GM21367 (cell line): ENCODE results near the gene CAPZA2.
"Not testable (repeated sequence)": the region's sequence is repeated elsewhere in the genome, so short reads cannot be mapped to it uniquely, and the experiment has no call there.

Experiments
- ATAC-seq: cut with Tn5 transposase; IDR thresholded peaks from one replicate; pipeline ENCODE4 v1.9.1; 2021; ENCODE audit not compliant: unreplicated experiment

The CAPZA2 gene

DNA sequence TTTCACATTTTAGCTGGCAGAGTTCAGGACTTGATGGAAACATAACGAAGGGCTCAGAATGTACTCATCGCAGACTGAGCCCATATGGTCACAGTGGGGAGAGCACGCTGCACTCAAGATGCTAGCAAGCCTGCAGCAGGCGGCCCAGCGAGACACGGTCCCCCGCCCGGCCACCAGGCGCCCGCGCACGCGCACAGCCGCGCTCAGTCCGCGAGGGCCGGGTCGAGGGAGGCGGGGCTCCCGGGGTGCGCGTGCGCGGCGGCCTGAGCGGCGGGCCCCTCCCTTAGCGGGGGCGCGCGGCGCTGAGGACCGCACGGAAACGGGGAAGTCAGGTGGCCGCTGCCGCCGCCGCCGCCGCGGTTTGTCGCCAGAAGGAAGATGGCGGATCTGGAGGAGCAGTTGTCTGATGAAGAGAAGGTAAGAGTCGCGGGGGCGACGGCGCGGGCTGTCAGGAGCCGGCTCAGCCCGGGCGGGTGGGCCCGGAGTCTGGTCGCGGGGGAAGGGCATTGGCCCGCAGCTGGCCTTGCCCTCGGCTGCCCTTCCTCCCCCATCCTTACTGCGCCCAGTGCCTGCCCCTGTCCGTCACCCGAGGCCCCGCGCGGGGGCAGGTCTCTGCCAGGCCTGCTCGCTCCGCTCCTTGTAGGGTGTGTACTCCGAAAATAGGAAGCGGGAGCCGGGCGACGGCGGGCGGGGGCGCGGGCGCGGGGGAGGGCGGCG is at the start of gene CAPZA2:
Gene CAPZA2 (plus strand): TSS at position 354 of the 717 bp plus-strand sequence. CDS start 25 bp downstream, at position 379.
- peak; percentile 88 for ATAC-seq

- ATAC-seq = no peak
Observed at GRCh38 chr7:116812860-116813259, 49.5 kb upstream of the CAPZA2 start.

DNA sequence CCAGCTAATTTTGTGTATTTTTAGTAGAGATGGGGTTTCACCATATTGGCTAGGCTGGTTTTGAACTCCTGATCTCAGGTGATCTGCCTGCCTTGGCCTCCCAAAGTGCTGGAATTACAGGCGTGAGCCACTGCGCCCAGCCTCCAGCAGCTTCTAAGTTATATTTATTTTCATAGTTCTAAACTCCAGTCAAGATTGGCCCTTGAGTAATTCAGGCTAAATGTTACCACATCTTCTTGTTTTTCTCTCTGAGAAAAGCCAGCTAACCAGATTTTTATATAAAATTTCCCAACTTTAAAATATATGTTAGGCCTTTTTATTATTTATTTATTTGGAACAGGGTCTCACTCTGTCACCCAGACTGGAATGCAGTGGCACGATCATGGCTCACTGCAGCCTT is 49.0 kb upstream of the CAPZA2 start:
- not testable (repeated sequence) for ATAC-seq

GRCh38 chr7:116815041-116815440 is 47.3 kb upstream of the CAPZA2 start:
- no peak for ATAC-seq

DNA sequence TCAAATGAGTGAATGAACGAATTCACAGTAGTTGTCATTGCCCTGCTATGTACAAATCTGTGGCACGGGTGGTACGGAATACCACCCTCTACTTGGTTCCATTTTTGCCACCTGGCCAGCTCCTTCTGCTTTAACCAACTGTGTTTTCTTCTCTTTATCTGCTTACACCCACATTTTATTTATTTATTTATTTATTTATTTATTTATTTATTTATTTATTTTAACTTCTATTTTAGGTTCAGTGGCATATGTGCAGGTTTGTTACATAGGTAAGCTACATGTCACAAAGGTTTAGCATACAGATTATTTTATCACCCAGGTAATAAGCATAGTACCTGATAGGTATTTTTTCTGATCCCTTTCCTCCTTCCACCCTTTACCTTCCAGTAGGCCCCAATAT is 42.2 kb upstream of the CAPZA2 start:
- ATAC-seq = no peak

GRCh38 chr7:116821647-116822046 is 40.7 kb upstream of the CAPZA2 start:
- ATAC-seq = not testable (repeated sequence)

DNA sequence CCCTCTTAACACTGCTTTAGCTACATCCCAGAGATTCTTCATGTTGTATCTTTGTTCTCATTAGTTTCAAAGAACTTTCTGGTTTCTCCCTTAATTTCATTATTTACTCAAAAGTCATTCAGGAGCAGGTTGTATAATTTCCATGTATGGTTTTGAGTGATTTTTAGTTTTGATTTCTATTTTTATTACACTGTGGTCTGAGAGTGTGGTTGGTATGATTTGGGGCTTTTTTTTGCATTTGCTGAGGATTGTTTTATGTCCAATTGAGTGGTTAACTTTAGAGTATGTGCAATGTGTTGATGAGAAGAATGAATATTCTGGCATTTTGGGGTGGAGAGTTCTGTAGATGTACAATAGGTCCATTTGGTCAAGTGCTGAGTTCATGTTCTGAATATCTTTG is 37.9 kb upstream of the CAPZA2 start:
- ATAC-seq = no peak

DNA sequence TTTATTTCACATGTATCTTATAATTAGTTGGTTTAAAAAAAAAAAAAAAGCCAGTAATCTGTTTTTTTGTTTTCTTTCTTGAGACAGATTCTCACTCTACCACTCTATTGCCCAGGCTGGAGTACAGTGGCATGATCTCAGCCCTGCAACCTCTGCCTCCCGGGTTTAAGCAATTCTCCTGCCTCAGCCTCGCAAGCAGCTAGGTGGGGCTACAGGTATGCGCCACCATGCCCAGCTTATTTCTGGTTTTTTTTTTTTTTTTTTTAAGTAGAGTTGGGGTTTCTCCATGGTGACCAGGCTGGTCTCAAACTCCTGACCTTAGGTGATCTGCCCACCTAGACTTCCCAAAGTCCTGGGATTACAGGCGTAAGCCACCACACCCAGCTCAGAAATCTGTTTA is 34.1 kb upstream of the CAPZA2 start:
- ATAC-seq = no peak

GRCh38 chr7:116829041-116829440 is 33.3 kb upstream of the CAPZA2 start:
- no peak for ATAC-seq

- no peak for ATAC-seq
Observed at GRCh38 chr7:116829493-116829892, 32.9 kb upstream of the CAPZA2 start.

DNA sequence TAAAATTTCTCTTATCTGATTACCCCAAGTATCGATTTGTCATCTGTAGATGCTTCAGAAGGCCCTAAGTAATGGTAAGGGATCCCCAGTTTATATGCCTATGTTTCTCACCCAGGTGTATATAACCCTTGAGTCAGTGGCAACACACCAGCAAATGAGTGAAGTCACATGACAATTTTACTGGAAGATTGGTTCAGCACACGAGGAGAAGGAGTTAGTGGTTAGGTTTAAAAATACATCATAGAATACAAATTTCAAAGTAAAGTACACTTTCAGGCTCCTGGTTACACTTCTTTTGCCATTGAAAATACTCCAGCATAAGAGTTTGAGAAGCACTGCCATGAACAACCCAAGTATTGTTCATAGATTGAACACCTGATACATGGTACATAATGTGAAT is 29.7 kb upstream of the CAPZA2 start:
- no peak for ATAC-seq

DNA sequence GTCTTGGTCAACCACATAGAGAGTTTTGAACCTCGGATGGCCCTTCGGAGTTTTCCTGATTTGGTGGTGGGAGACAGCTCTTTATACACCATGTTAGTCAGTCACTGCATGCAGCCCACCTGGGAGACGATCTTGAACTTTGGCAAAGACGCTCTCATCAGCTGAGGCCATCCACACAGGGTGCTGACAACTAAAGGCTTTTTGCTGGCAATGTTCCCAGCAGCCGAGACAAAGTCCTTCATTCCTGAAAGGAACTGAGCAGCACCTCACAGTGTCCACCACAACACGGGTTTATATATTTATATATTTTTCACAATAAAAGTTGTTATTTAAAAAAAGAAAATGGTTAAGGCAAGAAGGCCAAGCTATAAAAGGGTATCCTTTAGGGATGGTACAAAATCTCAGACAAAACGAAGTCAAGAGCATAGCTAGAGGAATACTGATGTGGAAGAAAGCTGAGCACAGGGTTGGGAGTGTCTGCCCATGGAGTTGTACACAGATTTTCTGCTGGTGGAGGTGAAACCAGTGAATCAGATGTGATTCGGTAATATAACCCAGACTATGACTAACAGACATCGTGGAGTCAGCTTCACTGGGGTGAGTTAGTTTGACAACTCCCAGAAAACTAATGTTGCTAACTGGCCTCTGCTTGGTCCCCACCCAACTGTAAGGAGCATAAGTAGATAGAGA is 27.4 kb upstream of the CAPZA2 start:
- no peak for ATAC-seq

- no peak for ATAC-seq
Observed at GRCh38 chr7:116836048-116836447, 26.3 kb upstream of the CAPZA2 start.

GRCh38 chr7:116836911-116837310 is 25.5 kb upstream of the CAPZA2 start:
- ATAC-seq = no peak

DNA sequence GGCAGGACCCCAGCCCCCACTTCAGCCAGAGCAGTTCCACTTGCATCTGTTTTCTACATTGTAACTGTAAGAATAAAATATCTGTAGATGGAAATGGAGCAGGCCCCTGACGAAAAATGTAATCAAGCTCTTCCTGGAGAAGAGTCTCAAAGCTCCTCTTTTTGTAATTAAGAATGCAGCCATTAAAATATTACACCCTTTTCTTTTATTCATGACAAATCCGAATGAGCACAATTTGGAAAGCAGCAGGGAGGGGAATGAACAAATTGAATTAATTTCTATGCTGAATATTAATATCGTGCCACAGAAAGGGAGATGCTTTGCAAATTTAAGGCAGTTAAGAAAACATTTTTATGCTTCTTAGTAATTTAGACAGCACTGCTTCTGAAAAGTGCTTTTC is 24.8 kb upstream of the CAPZA2 start:
- no peak for ATAC-seq

DNA sequence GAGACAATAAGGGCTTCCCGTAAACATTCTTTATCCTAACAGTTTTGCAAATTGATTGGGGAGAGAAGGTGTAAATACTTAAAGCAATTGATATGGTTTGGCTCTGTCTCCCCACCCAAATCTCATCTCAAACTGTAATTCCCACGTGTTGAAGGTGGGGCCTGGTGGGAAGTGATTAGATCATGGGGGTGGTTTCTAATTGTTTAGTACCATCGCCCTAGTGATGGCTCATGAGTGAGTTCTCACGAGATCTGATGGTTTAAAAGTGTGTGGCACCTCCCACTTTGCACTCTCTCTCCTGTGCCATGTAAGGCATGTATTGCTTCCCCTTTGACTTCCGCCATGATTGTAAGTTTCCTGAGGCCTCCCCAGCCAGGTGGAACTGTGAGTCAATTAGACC is 22.1 kb upstream of the CAPZA2 start:
- ATAC-seq = no peak

- ATAC-seq = no peak
Observed at GRCh38 chr7:116842371-116842770, 20.0 kb upstream of the CAPZA2 start.

GRCh38 chr7:116843378-116843777 is 19.0 kb upstream of the CAPZA2 start:
- no peak for ATAC-seq

- ATAC-seq = no peak
Observed at GRCh38 chr7:116851175-116851574, 11.2 kb upstream of the CAPZA2 start.

- no peak for ATAC-seq
Observed at GRCh38 chr7:116851671-116852070, 10.7 kb upstream of the CAPZA2 start.

GRCh38 chr7:116854132-116854531 is 8.3 kb upstream of the CAPZA2 start:
- ATAC-seq = no peak

- no peak for ATAC-seq
Observed at GRCh38 chr7:116857052-116857451, 5.3 kb upstream of the CAPZA2 start.

GRCh38 chr7:116859323-116859722 is 3.1 kb upstream of the CAPZA2 start:
- no peak for ATAC-seq
